Peyer's patch (tissue), 4 donors: ENCODE results near the gene SLC4A11. TPM values are rescaled to one million over a fixed set of nuclear protein-coding genes. Genes with fewer than 3 reads are reported as not detected.

Experiments used
- DNase-seq, 3 donors: peaks; one replicate each; pipeline ENCODE4 v3.0.0-alpha.2; 2017 to 2019
- H3K27ac ChIP-seq, 4 donors: fragments of 200-600 bp; sonication (generic); one replicate each; pipeline ENCODE4 v1.5.1; 2016 to 2019
- H3K27me3 ChIP-seq, 2 donors: fragments of 200-600 bp; sonication (generic); one replicate each; pipeline ENCODE4 v1.5.1; 2019
- H3K36me3 ChIP-seq, 3 donors: fragments of 200-600 bp; sonication (generic); one replicate each; pipeline ENCODE4 v1.5.1; 2016 to 2019
- H3K4me1 ChIP-seq, 4 donors: fragments of 200-600 bp; sonication (generic); one replicate each; pipeline ENCODE4 v1.5.1; 2016 to 2019
- H3K4me3 ChIP-seq, 4 donors: fragments of 200-600 bp; sonication (generic); 1 replicate in 3 of 4; 2 replicates in 1 of 4; pipeline ENCODE4 v1.5.1; 2016 to 2019; ENCODE audit warnings: mild to moderate bottlenecking in 1 of 4
- H3K9me3 ChIP-seq, 4 donors: fragments of 200-600 bp; sonication (generic); one replicate each; pipeline ENCODE4 v1.5.1; 2016 to 2019; ENCODE audit warnings: mild to moderate bottlenecking in 1 of 4
- POLR2A ChIP-seq, 2 donors: fragments of 450-650 bp; IDR thresholded peaks; one replicate each; pipeline ENCODE4 v1.5.1; 2017; ENCODE audit warnings: antibody characterized with exemption in 2 of 2, mild to moderate bottlenecking in 2 of 2, moderate library complexity in 2 of 2
- total RNA-seq, 4 donors: library from RNA; depleted of rRNA; stranded (reverse); fragments of >200 nt; gene quantifications; one replicate each; pipeline ENCODE4 v1.1.0, GENCODE V29; 2016
- TF ChIP-seq, protein P1 (sequence below), 6 experiments: fragments of 450-650 bp in 4 of 6; fragments of 200-600 bp in 2 of 6; sonication (generic) in 1 of 6; IDR thresholded peaks; one replicate each; pipeline ENCODE4 v1.5.1; 2017 to 2019; ENCODE audit warnings: antibody characterized with exemption in 6 of 6, mild to moderate bottlenecking in 3 of 6, moderate library complexity in 1 of 6

SLC4A11 gene
- total RNA-seq, 4 donors from 2014 or later: 0.54 to 1.1 (median 0.70) TPM; not detected in 1

DNA sequence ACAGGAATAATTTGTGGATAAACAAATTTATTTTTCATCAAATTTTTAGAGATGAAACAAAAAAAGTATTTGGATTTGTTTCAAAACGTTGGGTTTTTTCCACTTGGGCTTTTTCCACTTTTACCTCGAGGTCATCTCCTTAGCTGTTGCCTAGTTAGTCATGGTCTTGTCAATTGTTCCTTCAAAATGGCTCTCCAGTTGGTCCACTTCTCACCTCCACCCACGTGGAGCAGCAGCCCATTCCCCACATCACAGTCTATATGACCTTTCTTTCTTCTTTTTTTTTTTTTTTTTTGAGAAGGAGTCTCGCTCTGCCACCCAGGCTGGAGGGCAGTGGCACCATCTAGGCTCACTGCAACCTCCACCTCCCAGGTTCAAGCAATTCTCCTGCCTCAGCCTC is 6.7 kb upstream of the SLC4A11 start:
- H3K9me3 ChIP-seq: no peaks in the 10 kb centered on the region
- H3K27me3 ChIP-seq: no peaks in the 10 kb centered on the region
- H3K36me3 ChIP-seq: no peaks in the 10 kb centered on the region
- no peak for DNase-seq
- H3K27ac ChIP-seq: no peak overlapping the region
- no peak overlapping the region for H3K4me3 ChIP-seq
- peaks cover 0 to 11% (median 8%) of the 10 kb centered on the region in 4 donors for H3K4me1 ChIP-seq
- TF ChIP-seq, protein P1, sequence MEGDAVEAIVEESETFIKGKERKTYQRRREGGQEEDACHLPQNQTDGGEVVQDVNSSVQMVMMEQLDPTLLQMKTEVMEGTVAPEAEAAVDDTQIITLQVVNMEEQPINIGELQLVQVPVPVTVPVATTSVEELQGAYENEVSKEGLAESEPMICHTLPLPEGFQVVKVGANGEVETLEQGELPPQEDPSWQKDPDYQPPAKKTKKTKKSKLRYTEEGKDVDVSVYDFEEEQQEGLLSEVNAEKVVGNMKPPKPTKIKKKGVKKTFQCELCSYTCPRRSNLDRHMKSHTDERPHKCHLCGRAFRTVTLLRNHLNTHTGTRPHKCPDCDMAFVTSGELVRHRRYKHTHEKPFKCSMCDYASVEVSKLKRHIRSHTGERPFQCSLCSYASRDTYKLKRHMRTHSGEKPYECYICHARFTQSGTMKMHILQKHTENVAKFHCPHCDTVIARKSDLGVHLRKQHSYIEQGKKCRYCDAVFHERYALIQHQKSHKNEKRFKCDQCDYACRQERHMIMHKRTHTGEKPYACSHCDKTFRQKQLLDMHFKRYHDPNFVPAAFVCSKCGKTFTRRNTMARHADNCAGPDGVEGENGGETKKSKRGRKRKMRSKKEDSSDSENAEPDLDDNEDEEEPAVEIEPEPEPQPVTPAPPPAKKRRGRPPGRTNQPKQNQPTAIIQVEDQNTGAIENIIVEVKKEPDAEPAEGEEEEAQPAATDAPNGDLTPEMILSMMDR (IDR thresholded peaks at IDR 0.05): no peak
- TF ChIP-seq POLR2A (IDR thresholded peaks at IDR 0.05): no peak

DNA sequence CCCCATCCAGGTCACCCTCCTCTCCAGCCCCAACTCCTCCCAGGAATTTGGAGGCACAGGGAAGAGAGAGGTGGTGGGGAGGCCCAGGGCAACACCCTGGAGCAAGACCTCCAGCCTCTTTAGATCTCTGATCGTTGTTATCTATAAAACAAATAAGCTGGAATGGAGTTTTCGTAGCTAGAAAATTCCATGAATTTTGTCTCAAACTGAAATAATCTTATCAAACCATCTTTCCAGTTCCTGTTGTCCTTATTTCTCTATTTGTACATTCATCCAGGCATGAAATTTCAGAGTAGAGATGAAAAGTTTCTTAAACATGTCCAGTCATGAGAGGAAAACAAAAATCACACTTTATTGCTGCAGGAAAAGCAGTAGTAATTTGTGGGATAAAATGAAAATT is 6.2 kb upstream of the SLC4A11 start:
- Histone ChIP-seq H3K4me3 (no peak overlapping the region), H3K27me3 (peaks cover 0 to 2% of the 10 kb centered on the region in 2 donors), H3K36me3 (no peaks in the 10 kb centered on the region), H3K4me1 (peaks cover 0 to 12% (median 8%) of the 10 kb centered on the region in 4 donors), H3K27ac (no peak overlapping the region), H3K9me3 (no peaks in the 10 kb centered on the region)
- no peak for TF ChIP-seq POLR2A (IDR thresholded peaks at IDR 0.05)
- TF ChIP-seq, protein P1 (IDR thresholded peaks at IDR 0.05): no peak
- DNase-seq: no peak

DNA sequence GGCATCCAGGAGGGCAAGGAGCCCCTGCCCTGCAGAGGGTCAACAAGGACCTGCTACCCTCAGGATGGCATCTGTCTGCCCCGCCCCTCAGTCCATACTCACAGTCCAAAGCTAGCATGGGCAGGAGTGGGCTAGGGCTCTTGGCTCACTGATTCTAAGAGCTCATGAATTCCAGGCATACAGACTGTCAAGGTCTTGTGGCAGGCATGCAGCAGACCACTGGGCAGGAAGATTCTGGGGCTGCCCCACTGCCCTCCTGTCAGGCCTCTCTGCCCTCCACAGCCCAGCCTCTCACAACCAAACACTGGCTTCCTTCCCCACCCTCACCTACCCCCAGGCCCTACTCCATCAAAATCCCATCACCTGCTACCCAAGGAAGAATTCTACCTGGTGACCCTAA is 5.6 kb upstream of the SLC4A11 start:
- Histone ChIP-seq H3K4me1 (peaks cover 0 to 17% (median 10%) of the 10 kb centered on the region in 4 donors), H3K27me3 (peaks cover 0 to 7% of the 10 kb centered on the region in 2 donors), H3K4me3 (no peak overlapping the region), H3K9me3 (no peaks in the 10 kb centered on the region), H3K36me3 (no peaks in the 10 kb centered on the region), H3K27ac (no peak overlapping the region)
- no peak for DNase-seq
- TF ChIP-seq, protein P1 (IDR thresholded peaks at IDR 0.05): no peak
- TF ChIP-seq POLR2A (IDR thresholded peaks at IDR 0.05): no peak

DNA sequence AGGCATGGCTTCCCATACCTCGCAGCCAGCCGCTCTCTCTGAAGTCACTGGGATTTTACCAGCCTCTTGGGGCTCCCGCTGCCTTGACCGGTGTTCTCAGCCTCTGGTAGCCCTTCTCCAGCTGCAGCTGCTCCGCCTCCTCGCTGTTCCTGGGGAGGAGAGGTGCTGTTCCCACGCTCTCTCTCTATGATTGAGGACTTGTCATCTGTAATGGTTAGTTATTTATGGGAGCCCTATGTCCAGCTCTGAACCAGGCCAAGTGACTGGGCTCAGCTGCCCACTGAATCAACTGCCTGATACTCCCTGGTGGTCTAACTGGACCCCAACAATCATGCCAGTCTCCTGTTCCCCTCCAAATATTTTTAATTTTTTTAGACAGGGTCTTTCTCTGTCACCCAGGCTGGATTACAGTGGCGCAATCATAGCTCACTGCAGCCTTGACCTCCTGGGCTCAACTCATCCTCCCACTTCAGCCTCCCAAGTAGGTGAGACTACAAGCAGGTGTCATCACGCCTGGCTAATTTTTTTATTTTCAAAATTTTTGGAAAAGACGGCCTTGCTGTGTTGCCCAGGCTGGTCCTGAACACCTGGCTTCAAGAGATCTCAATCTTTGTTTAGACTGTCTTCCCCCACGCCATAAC is 4.8 kb upstream of the SLC4A11 start:
- H3K27me3 ChIP-seq: peaks cover 0 to 7% of the 10 kb centered on the region in 2 donors

DNA sequence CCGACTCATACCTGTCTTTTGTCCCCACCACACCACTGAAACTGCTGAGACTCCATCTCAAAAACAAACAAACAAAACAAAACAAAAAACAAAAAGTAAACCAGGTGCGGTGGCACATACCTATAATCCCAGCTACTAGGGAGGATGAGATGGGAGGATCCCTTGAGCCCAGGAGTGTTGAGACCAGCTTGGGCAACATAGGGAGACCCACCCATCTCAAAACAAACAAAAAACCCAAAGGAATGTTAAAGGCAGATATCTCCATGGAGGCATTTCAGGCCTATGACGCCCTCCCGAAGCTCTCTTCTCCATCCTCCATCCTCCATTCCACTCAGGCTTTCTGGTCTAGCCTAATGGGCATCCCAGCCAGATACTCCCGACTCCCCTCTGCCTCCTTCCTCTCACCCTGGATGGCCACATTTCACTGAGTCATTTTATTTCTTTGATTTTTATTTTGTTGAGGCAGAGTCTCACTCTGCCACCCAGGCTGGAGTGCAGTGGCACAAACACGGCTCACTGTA is 3.2 kb upstream of the SLC4A11 start:
- H3K27me3 ChIP-seq: peaks cover 0 to 14% of the 10 kb centered on the region in 2 donors
- no peak overlapping the region for H3K4me3 ChIP-seq
- H3K27ac ChIP-seq: no peak overlapping the region

More for the DNA sequence above, 4.8 kb upstream of the SLC4A11 start:
- H3K4me1 ChIP-seq: peaks cover 0 to 20% (median 7%) of the 10 kb centered on the region in 4 donors
- peak in 1 of 3 donors; percentile 37 for DNase-seq
- H3K36me3 ChIP-seq: no peaks in the 10 kb centered on the region
- H3K27ac ChIP-seq: no peak overlapping the region
- H3K9me3 ChIP-seq: no peaks in the 10 kb centered on the region
- no peak for TF ChIP-seq POLR2A (IDR thresholded peaks at IDR 0.05)
- TF ChIP-seq, protein P1 (IDR thresholded peaks at IDR 0.05): no peak
- no peak overlapping the region for H3K4me3 ChIP-seq

More for the DNA sequence above, 3.2 kb upstream of the SLC4A11 start:
- Histone ChIP-seq H3K9me3 (no peaks in the 10 kb centered on the region), H3K36me3 (no peaks in the 10 kb centered on the region), H3K4me1 (peaks cover 3 to 24% (median 7%) of the 10 kb centered on the region in 4 donors)
- TF ChIP-seq POLR2A (IDR thresholded peaks at IDR 0.05): no peak
- TF ChIP-seq, protein P1 (IDR thresholded peaks at IDR 0.05): no peak
- no peak for DNase-seq
